Stimulated activated CD4-positive, alpha-beta T cell treated with anti-CD3 and anti-CD28 coated beads, Interleukin-1b, Interleukin-23, amount 100 ng/mL, for 24 hours (primary cell): ENCODE results near the gene ZSCAN16.

Experiments used
- DNase-seq, 4 experiments: peaks; one replicate each; pipeline ENCODE4 v3.0.0-alpha.2; 2020; ENCODE audit warnings: low read depth in 4 of 4, low spot score in 1 of 4

ZSCAN16 gene

GRCh38 chr6:28167926-28168325 lies 43.5 kb downstream of the ZSCAN16 start:
- no peak for DNase-seq

- DNase-seq, result no peak
Observed at GRCh38 chr6:28171271-28171670, 46.9 kb downstream of the ZSCAN16 start.

GRCh38 chr6:28172006-28172405 lies 47.6 kb downstream of the ZSCAN16 start:
- no peak for DNase-seq

- no peak for DNase-seq
Observed at GRCh38 chr6:28176373-28176772, 52.0 kb downstream of the ZSCAN16 start.
